Measurements from ENCODE around the gene NRXN3.

NRXN3 gene

GRCh38 chr14:78197051-78197450 is 26.9 kb downstream of the NRXN3 start:
- Histone ChIP-seq H2AFZ (ENCODE audit: low read length, unreplicated experiment) (no peak overlapping the region), H3K79me2 (ENCODE audit: control insufficient read depth, insufficient read depth, low read length, unreplicated experiment) (no peaks in the 10 kb centered on the region), H3K36me3 (ENCODE audit: insufficient read depth, low read length) (no peaks in the 10 kb centered on the region), H3K4me3 (ENCODE audit: low read depth, low read length) (no peak overlapping the region), H3K4me1 (ENCODE audit: control insufficient read depth, insufficient read depth, low read length, unreplicated experiment) (no peaks in the 10 kb centered on the region), H3K27ac (ENCODE audit: low read depth, low read length) (no peak overlapping the region), H3K27me3 (ENCODE audit: insufficient read depth, low read length) (no peaks in the 10 kb centered on the region)

- Histone ChIP-seq H3K4me1 (ENCODE audit: control insufficient read depth, insufficient read depth, low read length, unreplicated experiment) (no peaks in the 10 kb centered on the region), H3K36me3 (ENCODE audit: insufficient read depth, low read length) (no peaks in the 10 kb centered on the region), H3K4me3 (ENCODE audit: low read depth, low read length) (no peak overlapping the region), H3K27me3 (ENCODE audit: insufficient read depth, low read length) (no peaks in the 10 kb centered on the region), H2AFZ (ENCODE audit: low read length, unreplicated experiment) (no peak overlapping the region), H3K79me2 (ENCODE audit: control insufficient read depth, insufficient read depth, low read length, unreplicated experiment) (no peaks in the 10 kb centered on the region), H3K27ac (ENCODE audit: low read depth, low read length) (no peak overlapping the region)
These were observed 32.0 kb downstream of the NRXN3 start for GRCh38 chr14:78202163-78202562.

- no peaks in the 10 kb centered on the region for H3K79me2 ChIP-seq (ENCODE audit: control insufficient read depth, insufficient read depth, low read length, unreplicated experiment)
- H3K4me3 ChIP-seq (ENCODE audit: low read depth, low read length) = no peak overlapping the region
- H3K27me3 ChIP-seq (ENCODE audit: insufficient read depth, low read length) = no peaks in the 10 kb centered on the region
- H2AFZ ChIP-seq (ENCODE audit: low read length, unreplicated experiment) = no peak overlapping the region
- no peak overlapping the region for H3K27ac ChIP-seq (ENCODE audit: low read depth, low read length)
- no peaks in the 10 kb centered on the region for H3K4me1 ChIP-seq (ENCODE audit: control insufficient read depth, insufficient read depth, low read length, unreplicated experiment)
- no peaks in the 10 kb centered on the region for H3K36me3 ChIP-seq (ENCODE audit: insufficient read depth, low read length)
These were observed 32.8 kb downstream of the NRXN3 start for GRCh38 chr14:78202976-78203375.

DNA sequence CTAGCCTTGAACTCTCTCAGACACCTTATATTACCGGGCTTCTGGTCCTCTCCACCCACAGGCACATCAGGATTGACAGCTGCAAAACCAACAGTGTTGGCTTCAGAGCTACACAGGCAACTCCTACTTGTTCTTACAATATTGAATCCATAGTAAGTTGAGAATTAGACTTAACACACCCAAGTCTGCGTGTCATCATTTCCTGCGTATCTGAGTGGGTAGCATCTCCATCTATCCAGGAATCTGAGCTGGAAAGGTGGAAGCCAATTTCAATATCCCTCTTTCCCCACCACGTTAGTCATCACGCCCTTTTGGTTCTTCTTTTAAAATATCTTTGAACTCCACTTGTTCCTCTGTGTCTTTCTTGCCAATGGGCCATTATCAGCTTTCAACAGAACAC is 37.2 kb downstream of the NRXN3 start:
- H3K79me2 ChIP-seq (ENCODE audit: control insufficient read depth, insufficient read depth, low read length, unreplicated experiment) = no peaks in the 10 kb centered on the region
- no peaks in the 10 kb centered on the region for H3K36me3 ChIP-seq (ENCODE audit: insufficient read depth, low read length)
- no peak overlapping the region for H3K27ac ChIP-seq (ENCODE audit: low read depth, low read length)
- H2AFZ ChIP-seq (ENCODE audit: low read length, unreplicated experiment) = no peak overlapping the region
- no peak overlapping the region for H3K4me3 ChIP-seq (ENCODE audit: low read depth, low read length)
- no peaks in the 10 kb centered on the region for H3K27me3 ChIP-seq (ENCODE audit: insufficient read depth, low read length)
- H3K4me1 ChIP-seq (ENCODE audit: control insufficient read depth, insufficient read depth, low read length, unreplicated experiment) = no peaks in the 10 kb centered on the region

DNA sequence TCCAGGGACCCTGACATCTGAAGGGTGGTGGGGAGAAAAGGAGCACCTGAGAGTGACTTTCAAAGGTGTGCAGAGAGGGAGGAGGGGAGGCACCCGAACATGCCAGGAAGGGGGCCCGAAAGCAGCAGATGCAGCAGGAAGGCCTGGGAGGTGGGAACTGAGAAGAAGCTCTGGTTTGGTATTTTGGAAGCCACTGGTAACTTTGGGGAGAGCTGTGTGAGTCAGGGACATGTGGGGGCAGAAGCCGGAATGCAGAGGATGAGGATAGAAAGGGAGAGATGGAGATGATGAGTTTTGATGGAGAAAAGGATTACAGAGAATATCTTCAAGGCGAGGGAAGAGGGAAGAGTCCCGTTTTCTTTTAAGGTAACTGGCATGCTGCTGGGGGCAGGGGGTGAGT is 50.1 kb downstream of the NRXN3 start:
- no peaks in the 10 kb centered on the region for H3K36me3 ChIP-seq (ENCODE audit: insufficient read depth, low read length)

GRCh38 chr14:78222746-78223145 is 52.6 kb downstream of the NRXN3 start:
- Histone ChIP-seq H3K79me2 (ENCODE audit: control insufficient read depth, insufficient read depth, low read length, unreplicated experiment) (no peaks in the 10 kb centered on the region), H3K4me3 (ENCODE audit: low read depth, low read length) (no peak overlapping the region), H3K27me3 (ENCODE audit: insufficient read depth, low read length) (no peaks in the 10 kb centered on the region), H2AFZ (ENCODE audit: low read length, unreplicated experiment) (no peak overlapping the region), H3K27ac (ENCODE audit: low read depth, low read length) (no peak overlapping the region), H3K4me1 (ENCODE audit: control insufficient read depth, insufficient read depth, low read length, unreplicated experiment) (no peaks in the 10 kb centered on the region), H3K36me3 (ENCODE audit: insufficient read depth, low read length) (no peaks in the 10 kb centered on the region)

More for the DNA sequence above, 50.1 kb downstream of the NRXN3 start:
- Histone ChIP-seq H3K4me1 (ENCODE audit: control insufficient read depth, insufficient read depth, low read length, unreplicated experiment) (no peaks in the 10 kb centered on the region), H3K27ac (ENCODE audit: low read depth, low read length) (no peak overlapping the region), H2AFZ (ENCODE audit: low read length, unreplicated experiment) (no peak overlapping the region), H3K27me3 (ENCODE audit: insufficient read depth, low read length) (no peaks in the 10 kb centered on the region), H3K4me3 (ENCODE audit: low read depth, low read length) (no peak overlapping the region), H3K79me2 (ENCODE audit: control insufficient read depth, insufficient read depth, low read length, unreplicated experiment) (no peaks in the 10 kb centered on the region)

DNA sequence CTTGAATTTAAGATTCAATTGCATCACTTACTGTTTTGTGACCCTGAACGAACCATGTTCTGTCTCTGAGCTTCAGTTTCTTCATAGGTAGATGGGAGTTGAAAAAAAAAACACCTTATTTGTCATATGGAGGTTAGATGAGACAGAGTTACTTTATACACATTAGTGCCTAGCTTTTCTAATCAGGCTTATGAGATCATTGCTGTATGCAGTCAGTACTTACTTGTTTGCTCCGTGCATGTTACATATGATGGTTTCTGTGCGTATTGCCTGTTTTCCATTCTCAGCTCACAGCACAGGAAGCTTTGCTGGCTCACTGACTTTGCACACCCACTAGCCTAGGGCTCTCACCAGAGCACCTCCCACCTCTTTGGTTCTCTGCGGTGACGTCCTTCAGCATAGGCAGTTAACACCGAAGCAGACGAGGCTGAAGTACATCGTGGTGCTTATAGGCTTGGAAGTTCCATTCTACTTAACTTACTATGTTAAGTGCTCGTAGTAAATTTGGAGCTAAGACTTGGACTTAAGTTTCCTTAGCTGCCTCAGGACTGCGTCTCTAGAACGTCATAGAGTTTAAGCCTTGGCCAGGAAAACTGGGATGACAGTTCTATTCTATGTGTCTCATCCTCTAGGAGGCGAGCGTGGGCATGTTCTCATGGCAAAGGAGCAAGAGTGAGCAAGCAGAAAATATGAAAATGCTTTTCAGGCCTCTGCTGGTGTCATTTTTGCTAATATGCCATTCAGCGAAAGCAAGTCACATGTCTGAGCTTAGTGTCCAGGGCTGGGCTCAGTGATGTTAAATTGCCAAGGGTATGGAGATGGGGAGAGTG is 57.3 kb downstream of the NRXN3 start:
- no peak overlapping the region for H3K4me3 ChIP-seq (ENCODE audit: low read depth, low read length)
- no peak overlapping the region for H3K27ac ChIP-seq (ENCODE audit: low read depth, low read length)
- no peaks in the 10 kb centered on the region for H3K36me3 ChIP-seq (ENCODE audit: insufficient read depth, low read length)
- H3K4me1 ChIP-seq (ENCODE audit: control insufficient read depth, insufficient read depth, low read length, unreplicated experiment) = no peaks in the 10 kb centered on the region
- no peaks in the 10 kb centered on the region for H3K27me3 ChIP-seq (ENCODE audit: insufficient read depth, low read length)
- H2AFZ ChIP-seq (ENCODE audit: low read length, unreplicated experiment) = no peak overlapping the region
- no peaks in the 10 kb centered on the region for H3K79me2 ChIP-seq (ENCODE audit: control insufficient read depth, insufficient read depth, low read length, unreplicated experiment)

DNA sequence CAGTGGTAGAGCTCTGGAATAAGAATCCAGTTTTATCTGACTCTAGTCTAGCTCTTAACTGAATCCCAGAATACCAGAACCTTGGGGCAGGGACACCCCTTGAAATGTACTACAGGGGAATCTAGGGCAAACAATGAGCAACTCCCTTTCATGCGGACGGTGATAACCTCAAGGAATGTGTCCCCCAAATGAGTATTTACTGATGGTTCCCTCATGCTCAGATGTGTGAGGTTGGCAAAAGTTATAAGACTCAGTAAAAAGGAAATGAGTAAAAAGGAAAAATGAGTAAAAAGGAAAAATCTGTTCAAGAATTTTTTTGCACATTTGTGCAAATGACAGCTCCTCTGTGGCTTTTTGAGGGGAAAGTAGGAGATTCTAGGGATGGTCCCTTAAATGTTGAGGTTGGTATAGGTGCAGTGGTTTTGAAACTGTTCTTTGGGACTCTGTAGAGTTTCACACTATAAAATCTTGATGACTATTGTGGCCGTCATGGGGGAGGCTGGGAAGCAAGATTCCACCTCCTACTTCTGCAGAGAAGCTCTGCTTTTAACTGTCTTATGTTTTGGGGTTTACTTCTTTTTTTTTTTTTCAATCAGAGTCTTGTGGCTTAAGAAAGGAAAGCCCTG is 58.6 kb downstream of the NRXN3 start:
- Histone ChIP-seq H3K27me3 (ENCODE audit: insufficient read depth, low read length) (no peaks in the 10 kb centered on the region), H3K36me3 (ENCODE audit: insufficient read depth, low read length) (no peaks in the 10 kb centered on the region), H3K79me2 (ENCODE audit: control insufficient read depth, insufficient read depth, low read length, unreplicated experiment) (no peaks in the 10 kb centered on the region), H3K4me1 (ENCODE audit: control insufficient read depth, insufficient read depth, low read length, unreplicated experiment) (no peaks in the 10 kb centered on the region), H3K4me3 (ENCODE audit: low read depth, low read length) (no peak overlapping the region), H3K27ac (ENCODE audit: low read depth, low read length) (no peak overlapping the region), H2AFZ (ENCODE audit: low read length, unreplicated experiment) (no peak overlapping the region)

GRCh38 chr14:78232231-78233000 is 62.2 kb downstream of the NRXN3 start:
- H3K27ac ChIP-seq (ENCODE audit: low read depth, low read length) = no peak overlapping the region
- H2AFZ ChIP-seq (ENCODE audit: low read length, unreplicated experiment) = no peak overlapping the region
- no peaks in the 10 kb centered on the region for H3K4me1 ChIP-seq (ENCODE audit: control insufficient read depth, insufficient read depth, low read length, unreplicated experiment)

DNA sequence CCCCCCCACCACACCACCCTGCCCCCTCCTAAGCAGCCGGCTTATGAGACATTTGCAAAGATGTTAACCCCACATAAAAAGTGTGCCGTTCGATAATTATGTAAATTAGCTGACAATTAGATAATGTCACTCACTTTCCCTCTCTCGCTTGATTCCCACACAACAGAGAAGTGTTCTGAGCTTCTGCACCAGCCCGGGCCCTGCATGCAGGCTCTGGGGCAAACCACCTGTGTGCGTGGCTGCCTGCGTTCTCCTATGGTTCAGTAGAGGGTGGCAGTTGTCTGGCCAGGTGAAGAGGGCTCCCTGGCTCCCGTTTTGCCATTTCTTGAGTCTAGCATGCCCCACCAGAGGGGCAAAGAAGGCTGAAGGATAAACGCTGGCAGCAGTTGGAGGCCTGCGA is 68.0 kb downstream of the NRXN3 start:
- H3K27ac ChIP-seq (ENCODE audit: low read depth, low read length) = no peak overlapping the region
- H2AFZ ChIP-seq (ENCODE audit: low read length, unreplicated experiment) = no peak overlapping the region
- no peaks in the 10 kb centered on the region for H3K36me3 ChIP-seq (ENCODE audit: insufficient read depth, low read length)
- no peak overlapping the region for H3K4me3 ChIP-seq (ENCODE audit: low read depth, low read length)
- no peaks in the 10 kb centered on the region for H3K4me1 ChIP-seq (ENCODE audit: control insufficient read depth, insufficient read depth, low read length, unreplicated experiment)
- no peaks in the 10 kb centered on the region for H3K79me2 ChIP-seq (ENCODE audit: control insufficient read depth, insufficient read depth, low read length, unreplicated experiment)
- H3K27me3 ChIP-seq (ENCODE audit: insufficient read depth, low read length) = no peaks in the 10 kb centered on the region

More at GRCh38 chr14:78232231-78233000, 62.2 kb downstream of the NRXN3 start:
- Histone ChIP-seq H3K27me3 (ENCODE audit: insufficient read depth, low read length) (no peaks in the 10 kb centered on the region), H3K4me3 (ENCODE audit: low read depth, low read length) (no peak overlapping the region), H3K79me2 (ENCODE audit: control insufficient read depth, insufficient read depth, low read length, unreplicated experiment) (no peaks in the 10 kb centered on the region), H3K36me3 (ENCODE audit: insufficient read depth, low read length) (no peaks in the 10 kb centered on the region)

Measured in ACC112 (cell line).